ENCODE measurements around the gene ZZZ3. TPM values are rescaled to one million over a fixed set of nuclear protein-coding genes. Genes with fewer than 3 reads are reported as not detected.

Gene ZZZ3
- total and polyA plus RNA-seq, 2 of the 8 experiments (the other 6 are each of a cell fraction or from before 2014, with no cell fraction given), result 12.8 to 54.6 TPM

- no peak for TF ChIP-seq CHD7 (IDR thresholded peaks at IDR 0.05; ENCODE audit: insufficient replicate concordance, low read length)
- no peak for TF ChIP-seq CEBPB (IDR thresholded peaks at IDR 0.05; ENCODE audit: low read depth, low read length)
- TF ChIP-seq NRF1 (IDR thresholded peaks at IDR 0.05; ENCODE audit: low read depth, low read length), result no peak
- TF ChIP-seq HDAC6 (IDR thresholded peaks at IDR 0.05; ENCODE audit: low read depth, low read length), result no peak
Observed at GRCh38 chr1:77688939-77689338, 6.5 kb upstream of the ZZZ3 start (continued).

Data from H1 (cell line).